GM18951 (cell line): ENCODE data around the gene SORCS2.
"Not testable (repeated sequence)": the region's sequence is repeated elsewhere in the genome, so short reads cannot be mapped to it uniquely, and the experiment has no call there.

Experiments
- POLR2A ChIP-seq: IDR thresholded peaks from 4 replicates; pipeline ENCODE4 v1.6.1; 2011; ENCODE audit warnings: mild to moderate bottlenecking; ENCODE audit not compliant: insufficient read length, insufficient read depth; ENCODE audit errors: extremely low read depth
- in situ Hi-C: fragments of 300-500 bp; cut with MboI; formaldehyde crosslinking; loops from one replicate; pipeline ENCODE4 v1.12.0; 2022; ENCODE audit warnings: low sequenced_read_pairs, mixed read lengths, inconsistent platforms; ENCODE audit not compliant: unreplicated experiment

SORCS2 gene

GRCh38 chr4:7587433-7588405 is 395.4 kb downstream of the SORCS2 start:
- TF ChIP-seq POLR2A = no peak
- in situ Hi-C loops = no loop called here

DNA sequence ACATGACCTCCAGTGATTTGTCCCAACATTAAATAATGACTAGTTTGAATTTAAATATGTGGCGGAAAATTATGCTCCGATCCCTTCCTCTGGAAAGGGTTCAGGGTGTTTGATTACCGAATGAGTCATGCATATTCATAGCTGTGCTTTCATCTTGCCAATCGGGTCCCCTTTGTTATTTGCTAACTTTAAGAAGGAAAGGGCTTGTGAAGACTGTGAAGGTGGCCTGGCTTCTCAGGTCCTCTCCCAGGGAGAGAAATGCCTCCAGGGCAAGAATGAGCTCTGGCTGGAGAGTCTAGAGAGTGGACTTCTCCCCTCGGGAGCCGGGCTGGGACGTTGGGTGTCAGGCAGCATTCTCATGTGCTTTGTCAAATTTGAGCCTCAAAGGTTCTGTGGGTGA is 397.9 kb downstream of the SORCS2 start:
- in situ Hi-C loops = no loop called here
- TF ChIP-seq POLR2A = no peak

DNA sequence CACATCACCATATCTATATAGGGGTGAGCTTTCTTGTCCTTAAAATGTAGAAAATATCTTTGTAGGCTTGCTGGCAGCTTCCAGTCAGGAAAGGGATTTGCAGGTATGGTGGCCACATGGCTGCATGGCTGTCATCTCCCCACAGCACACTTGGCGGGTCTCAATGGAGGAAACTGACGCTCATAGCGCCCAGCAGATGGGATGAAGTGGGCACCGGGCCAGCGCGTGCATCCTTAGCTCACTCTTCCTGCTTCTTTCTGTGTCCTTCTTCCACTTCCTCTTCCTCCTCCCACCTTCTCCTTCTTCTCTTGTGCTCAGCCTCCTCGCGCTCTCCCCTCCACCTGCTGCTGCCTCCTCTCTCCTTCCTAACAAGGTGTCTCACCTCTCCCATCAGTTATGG is 398.6 kb downstream of the SORCS2 start:
- in situ Hi-C loops = no loop called here

GRCh38 chr4:7591409-7592053 is 399.2 kb downstream of the SORCS2 start:
- in situ Hi-C loops = no loop called here
- TF ChIP-seq POLR2A = no peak

More for the DNA sequence above, 398.6 kb downstream of the SORCS2 start:
- TF ChIP-seq POLR2A = no peak

DNA sequence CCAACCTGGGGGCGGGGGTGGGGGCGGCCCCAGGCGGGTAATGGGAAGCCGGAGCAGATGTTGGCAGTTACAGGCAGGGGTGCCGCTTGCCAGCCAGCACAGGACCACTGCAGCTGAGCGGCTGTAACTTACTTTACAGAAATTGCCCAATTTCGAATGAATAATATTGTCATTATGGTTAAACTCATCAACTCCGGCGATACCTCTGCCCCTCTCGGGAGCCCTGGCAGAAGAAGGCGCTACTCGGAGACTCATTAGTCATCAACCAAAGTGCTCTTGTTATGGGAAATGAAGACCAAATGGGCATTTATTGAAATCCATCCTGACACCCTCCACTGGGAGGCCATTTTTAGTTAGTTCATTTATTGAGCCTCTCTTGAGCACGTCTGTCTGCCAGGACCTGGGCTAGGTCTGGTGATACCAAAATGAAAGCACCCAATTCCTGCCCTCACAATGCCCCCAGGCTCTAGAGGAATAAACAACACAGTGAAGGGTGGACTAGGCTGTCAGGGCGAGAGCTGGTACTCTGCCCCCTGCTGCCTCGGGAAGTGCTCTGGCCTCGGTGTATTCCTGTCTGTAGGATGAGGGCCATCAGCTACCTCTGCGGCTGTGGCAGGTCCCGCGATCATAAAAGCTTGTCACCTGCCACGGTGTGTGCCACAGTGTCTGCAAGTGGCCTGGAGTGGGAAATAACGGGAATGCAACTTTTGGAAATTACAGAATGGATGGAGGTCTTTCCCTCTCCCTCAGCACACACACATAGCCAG is 401.5 kb downstream of the SORCS2 start:
- TF ChIP-seq POLR2A = no peak
- in situ Hi-C loops = no loop called here

DNA sequence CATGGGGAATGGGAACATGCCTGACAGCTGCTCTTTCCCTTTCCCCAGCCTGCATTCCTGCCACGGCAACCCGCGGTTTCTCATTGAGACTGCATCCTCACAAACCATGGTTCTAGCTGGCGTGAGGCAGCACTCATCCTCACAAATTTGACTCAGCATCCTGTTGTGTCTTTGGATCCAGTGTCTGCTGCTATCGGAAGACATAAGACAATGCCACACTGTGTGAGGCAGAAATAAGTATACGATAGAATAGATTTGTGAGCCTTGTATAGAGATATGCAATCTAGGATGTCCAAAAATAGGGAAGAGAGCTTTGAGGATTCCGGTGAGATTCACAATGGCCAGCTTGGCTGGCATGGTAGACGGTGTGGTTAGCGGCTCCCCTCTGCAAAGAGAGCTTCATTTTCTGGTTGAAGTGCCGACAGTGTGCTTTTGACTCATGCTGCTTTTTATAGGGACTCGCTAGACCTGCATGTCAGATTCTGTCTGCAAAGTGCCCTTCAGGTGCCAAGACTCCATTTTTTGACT is 403.7 kb downstream of the SORCS2 start:
- no peak for TF ChIP-seq POLR2A
- in situ Hi-C loops = no loop called here

GRCh38 chr4:7596918-7597606 is 404.7 kb downstream of the SORCS2 start:
- in situ Hi-C loops = no loop called here
- TF ChIP-seq POLR2A = no peak

- in situ Hi-C loops = no loop called here
- TF ChIP-seq POLR2A = no peak
Measured at GRCh38 chr4:7598939-7599790, 406.8 kb downstream of the SORCS2 start.

- in situ Hi-C loops = no loop called here
- no peak for TF ChIP-seq POLR2A
Measured at GRCh38 chr4:7600247-7600646, 407.9 kb downstream of the SORCS2 start.

GRCh38 chr4:7602166-7602565 is 409.8 kb downstream of the SORCS2 start:
- in situ Hi-C loops = not testable (repeated sequence)

DNA sequence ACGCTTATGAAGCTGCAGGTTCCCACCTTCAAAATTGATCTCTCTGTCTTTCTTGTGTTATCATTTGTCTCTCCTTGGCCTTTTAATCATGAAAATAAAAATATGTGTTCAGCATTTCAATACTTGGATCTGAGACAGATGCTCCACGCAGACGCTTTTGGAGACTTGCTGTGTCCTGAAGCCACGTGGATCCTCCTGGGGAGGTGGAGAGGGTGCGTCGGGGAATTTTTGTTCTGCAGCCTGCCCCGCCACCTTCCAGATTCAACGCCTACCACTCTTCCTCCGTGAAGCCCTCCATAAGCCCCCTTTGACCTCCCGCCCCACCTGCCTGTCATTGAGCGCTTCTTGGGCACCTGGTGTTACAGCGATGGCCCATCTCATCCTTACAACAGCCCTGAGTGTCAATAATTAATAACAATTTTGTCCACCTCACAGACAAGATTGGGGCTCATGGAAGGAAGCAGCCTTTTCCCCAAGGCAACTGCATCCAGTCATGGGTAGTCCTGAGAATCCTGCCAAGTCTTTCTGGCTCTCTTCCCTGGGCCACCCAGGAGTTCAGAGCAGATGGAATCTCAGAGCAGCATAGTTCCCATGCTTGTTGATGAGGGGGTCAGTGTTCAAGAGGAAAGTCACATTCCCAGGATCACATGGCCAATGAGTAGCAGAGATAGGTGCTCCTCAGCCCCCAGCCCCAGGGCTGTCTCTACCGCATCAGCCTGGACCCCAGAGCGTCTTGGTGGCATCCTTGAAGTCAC is 415.0 kb downstream of the SORCS2 start:
- no peak for TF ChIP-seq POLR2A
- in situ Hi-C loops = no loop called here
